SK-N-SH treated with all-trans-retinoic acid at 6 μM for 48 hours (cell line): ENCODE results near the gene SUPT16H.

Experiments
- ATAC-seq: fragments of 200-7000 bp; cut with Tn5 transposase; 3 replicates; pipeline ENCODE4 v1.9.1; 2020; ENCODE audit warnings: mild to moderate bottlenecking, moderate library complexity
- ARNTL ChIP-seq: fragments of 450-650 bp; formaldehyde crosslinking; IDR thresholded peaks from 2 replicates; pipeline ENCODE4 v1.5.0; 2020; ENCODE audit warnings: low read depth, mild to moderate bottlenecking, moderate library complexity, borderline replicate concordance
- BACH2 ChIP-seq: fragments of 250-450 bp; sonication (Bioruptor Pico); IDR thresholded peaks from 2 replicates; pipeline ENCODE4 v1.9.0; 2021; ENCODE audit warnings: mild to moderate bottlenecking, borderline replicate concordance
- CREB5 ChIP-seq: fragments of 250-450 bp; sonication (Bioruptor Pico); IDR thresholded peaks from 2 replicates; pipeline ENCODE4 v1.5.1; 2020; ENCODE audit warnings: low read depth, mild to moderate bottlenecking, moderate library complexity
- CSDC2 ChIP-seq: fragments of 250-450 bp; sonication (Bioruptor Pico); IDR thresholded peaks from 2 replicates; pipeline ENCODE4 v1.5.0; 2020; ENCODE audit warnings: mild to moderate bottlenecking, moderate library complexity
- CSRNP3 ChIP-seq: fragments of 250-450 bp; sonication (Bioruptor Pico); IDR thresholded peaks from 2 replicates; pipeline ENCODE4 v1.5.1; 2021; ENCODE audit warnings: mild to moderate bottlenecking, moderate library complexity
- ESRRG ChIP-seq: fragments of 250-450 bp; sonication (Bioruptor Pico); IDR thresholded peaks from 2 replicates; pipeline ENCODE4 v1.6.1; 2021; ENCODE audit warnings: mild to moderate bottlenecking
- GLIS3 ChIP-seq: fragments of 250-450 bp; sonication (Bioruptor Pico); IDR thresholded peaks from 2 replicates; pipeline ENCODE4 v1.5.0; 2020; ENCODE audit warnings: mild to moderate bottlenecking, moderate library complexity
- ISL1 ChIP-seq: fragments of 250-450 bp; sonication (Bioruptor Pico); IDR thresholded peaks from 2 replicates; pipeline ENCODE4 v2.1.2; 2022; ENCODE audit warnings: mild to moderate bottlenecking, moderate library complexity
- PPARA ChIP-seq: fragments of 250-450 bp; sonication (Bioruptor Pico); IDR thresholded peaks from 2 replicates; pipeline ENCODE4 v1.5.0; 2020; ENCODE audit warnings: mild to moderate bottlenecking, borderline replicate concordance
- RARB ChIP-seq: fragments of 250-450 bp; sonication (Bioruptor Pico); IDR thresholded peaks from 2 replicates; pipeline ENCODE4 v1.8.0; 2021; ENCODE audit warnings: mild to moderate bottlenecking, moderate library complexity
- SNAI2 ChIP-seq: fragments of 250-450 bp; sonication (Bioruptor Pico); IDR thresholded peaks from 2 replicates; pipeline ENCODE4 v1.5.0; 2020; ENCODE audit warnings: mild to moderate bottlenecking, moderate library complexity
- TCF4 ChIP-seq: fragments of 250-450 bp; sonication (Bioruptor Pico); IDR thresholded peaks from 2 replicates; pipeline ENCODE4 v1.8.0; 2021; ENCODE audit warnings: mild to moderate bottlenecking, moderate library complexity, borderline replicate concordance
- TOX ChIP-seq: fragments of 250-450 bp; sonication (Bioruptor Pico); IDR thresholded peaks from 2 replicates; pipeline ENCODE4 v1.8.0; 2021; ENCODE audit warnings: mild to moderate bottlenecking, moderate library complexity, borderline replicate concordance
- TSHZ2 ChIP-seq: fragments of 250-450 bp; sonication (Bioruptor Pico); IDR thresholded peaks from 2 replicates; pipeline ENCODE4 v1.5.0; 2020; ENCODE audit warnings: mild to moderate bottlenecking, moderate library complexity
- ZC3H10 ChIP-seq: fragments of 250-450 bp; sonication (Bioruptor Pico); IDR thresholded peaks from 2 replicates; pipeline ENCODE4 v1.5.1; 2021; ENCODE audit warnings: mild to moderate bottlenecking, moderate library complexity
- ZFP3 ChIP-seq: fragments of 250-450 bp; sonication (Bioruptor Pico); IDR thresholded peaks from 2 replicates; pipeline ENCODE4 v1.5.0; 2020; ENCODE audit warnings: mild to moderate bottlenecking, moderate library complexity
- ZFP30 ChIP-seq: fragments of 450-650 bp; formaldehyde crosslinking; IDR thresholded peaks from 2 replicates; pipeline ENCODE4 v1.5.0; 2022; ENCODE audit warnings: mild to moderate bottlenecking, moderate library complexity
- ZNF70 ChIP-seq: fragments of 450-650 bp; formaldehyde crosslinking; IDR thresholded peaks from 2 replicates; pipeline ENCODE4 v1.5.0; 2020; ENCODE audit warnings: mild to moderate bottlenecking, moderate library complexity
- ZNF8 ChIP-seq: fragments of 450-650 bp; formaldehyde crosslinking; IDR thresholded peaks from 2 replicates; pipeline ENCODE4 v1.5.0; 2020; ENCODE audit warnings: mild to moderate bottlenecking, moderate library complexity
- TF ChIP-seq, protein P1 (sequence below): fragments of 250-450 bp; sonication (Bioruptor Pico); IDR thresholded peaks from 2 replicates; pipeline ENCODE4 v1.8.0; 2020; ENCODE audit warnings: mild to moderate bottlenecking, moderate library complexity, borderline replicate concordance
- TF ChIP-seq, protein P2 (sequence below): fragments of 250-450 bp; sonication (Bioruptor Pico); IDR thresholded peaks from 2 replicates; pipeline ENCODE4 v1.8.0; 2021; ENCODE audit warnings: low read depth, mild to moderate bottlenecking, moderate library complexity, borderline replicate concordance

The SUPT16H gene

DNA sequence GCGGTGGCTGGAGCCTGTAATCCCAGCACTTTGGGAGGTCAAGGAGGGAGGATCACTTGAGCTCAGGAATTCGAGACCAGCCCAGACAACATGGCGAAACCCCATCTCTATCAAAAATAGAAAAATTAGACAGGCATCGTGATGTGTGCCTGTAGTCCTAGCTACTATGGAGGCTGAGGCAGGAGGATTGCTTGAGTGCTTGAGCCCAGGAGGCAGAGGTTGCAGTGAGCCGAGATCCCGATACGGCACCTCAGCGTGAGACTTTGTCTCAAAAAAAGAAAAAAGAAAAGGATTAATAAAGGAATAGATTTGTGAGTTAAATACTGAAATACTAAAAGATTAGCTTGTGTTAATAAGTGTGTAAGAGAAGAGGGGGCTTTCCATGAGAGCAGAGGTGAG is 74.6 kb downstream of the SUPT16H start:
- no peak for ATAC-seq
- no peak for TF ChIP-seq SNAI2 (CRISPR knock-in tag)
- no peak for TF ChIP-seq CREB5 (CRISPR knock-in tag)
- TF ChIP-seq ARNTL, result no peak
- no peak for TF ChIP-seq PPARA (CRISPR knock-in tag)
- no peak for TF ChIP-seq RARB (CRISPR knock-in tag)
- no peak for TF ChIP-seq ZC3H10 (CRISPR knock-in tag)
- TF ChIP-seq CSRNP3, result no peak
- TF ChIP-seq ZNF8 (CRISPR knock-in tag), result no peak
- TF ChIP-seq BACH2 (CRISPR knock-in tag), result no peak
- no peak for TF ChIP-seq ESRRG (CRISPR knock-in tag)
- TF ChIP-seq, protein P1, sequence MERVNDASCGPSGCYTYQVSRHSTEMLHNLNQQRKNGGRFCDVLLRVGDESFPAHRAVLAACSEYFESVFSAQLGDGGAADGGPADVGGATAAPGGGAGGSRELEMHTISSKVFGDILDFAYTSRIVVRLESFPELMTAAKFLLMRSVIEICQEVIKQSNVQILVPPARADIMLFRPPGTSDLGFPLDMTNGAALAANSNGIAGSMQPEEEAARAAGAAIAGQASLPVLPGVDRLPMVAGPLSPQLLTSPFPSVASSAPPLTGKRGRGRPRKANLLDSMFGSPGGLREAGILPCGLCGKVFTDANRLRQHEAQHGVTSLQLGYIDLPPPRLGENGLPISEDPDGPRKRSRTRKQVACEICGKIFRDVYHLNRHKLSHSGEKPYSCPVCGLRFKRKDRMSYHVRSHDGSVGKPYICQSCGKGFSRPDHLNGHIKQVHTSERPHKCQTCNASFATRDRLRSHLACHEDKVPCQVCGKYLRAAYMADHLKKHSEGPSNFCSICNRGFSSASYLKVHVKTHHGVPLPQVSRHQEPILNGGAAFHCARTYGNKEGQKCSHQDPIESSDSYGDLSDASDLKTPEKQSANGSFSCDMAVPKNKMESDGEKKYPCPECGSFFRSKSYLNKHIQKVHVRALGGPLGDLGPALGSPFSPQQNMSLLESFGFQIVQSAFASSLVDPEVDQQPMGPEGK (CRISPR knock-in tag), result no peak
- no peak for TF ChIP-seq CSDC2 (CRISPR knock-in tag)
- TF ChIP-seq GLIS3, result no peak
- TF ChIP-seq ISL1 (CRISPR knock-in tag), result no peak

- TF ChIP-seq SNAI2 (CRISPR knock-in tag), result no peak
- no peak for TF ChIP-seq ZC3H10 (CRISPR knock-in tag)
- ATAC-seq, result no peak
Observed at GRCh38 chr14:21308479-21309237, 75.2 kb downstream of the SUPT16H start.

GRCh38 chr14:21308132-21308478 is 75.7 kb downstream of the SUPT16H start:
- TF ChIP-seq CSRNP3 (no peak), SNAI2 (CRISPR knock-in tag) (no peak), RARB (CRISPR knock-in tag) (no peak), ESRRG (CRISPR knock-in tag) (no peak), ZNF8 (CRISPR knock-in tag) (no peak), ZFP30 (CRISPR knock-in tag) (no peak), ZFP3 (no peak), TCF4 (CRISPR knock-in tag) (no peak), ZNF70 (CRISPR knock-in tag) (no peak), ZC3H10 (CRISPR knock-in tag) (no peak), BACH2 (CRISPR knock-in tag) (no peak)
- no peak for ATAC-seq

- no peak for ATAC-seq
- TF ChIP-seq PPARA (CRISPR knock-in tag) (no peak), TOX (CRISPR knock-in tag) (no peak), CREB5 (CRISPR knock-in tag) (no peak), CSRNP3 (no peak), SNAI2 (CRISPR knock-in tag) (no peak), TSHZ2 (CRISPR knock-in tag) (no peak), ISL1 (CRISPR knock-in tag) (no peak), CSDC2 (CRISPR knock-in tag) (no peak), ZNF8 (CRISPR knock-in tag) (no peak), ARNTL (no peak), TCF4 (CRISPR knock-in tag) (no peak), ZNF70 (CRISPR knock-in tag) (no peak)
- TF ChIP-seq, protein P2, sequence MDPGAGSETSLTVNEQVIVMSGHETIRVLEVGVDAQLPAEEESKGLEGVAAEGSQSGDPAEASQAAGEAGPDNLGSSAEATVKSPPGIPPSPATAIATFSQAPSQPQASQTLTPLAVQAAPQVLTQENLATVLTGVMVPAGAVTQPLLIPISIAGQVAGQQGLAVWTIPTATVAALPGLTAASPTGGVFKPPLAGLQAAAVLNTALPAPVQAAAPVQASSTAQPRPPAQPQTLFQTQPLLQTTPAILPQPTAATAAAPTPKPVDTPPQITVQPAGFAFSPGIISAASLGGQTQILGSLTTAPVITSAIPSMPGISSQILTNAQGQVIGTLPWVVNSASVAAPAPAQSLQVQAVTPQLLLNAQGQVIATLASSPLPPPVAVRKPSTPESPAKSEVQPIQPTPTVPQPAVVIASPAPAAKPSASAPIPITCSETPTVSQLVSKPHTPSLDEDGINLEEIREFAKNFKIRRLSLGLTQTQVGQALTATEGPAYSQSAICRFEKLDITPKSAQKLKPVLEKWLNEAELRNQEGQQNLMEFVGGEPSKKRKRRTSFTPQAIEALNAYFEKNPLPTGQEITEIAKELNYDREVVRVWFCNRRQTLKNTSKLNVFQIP (CRISPR knock-in tag), result no peak
Observed at GRCh38 chr14:21307637-21308036, 76.2 kb downstream of the SUPT16H start.
